H1 (cell line): ENCODE results near the gene STX12. TPM values are rescaled to one million over a fixed set of nuclear protein-coding genes. Genes with fewer than 3 reads are reported as not detected.

Experiments used
- ASH2L ChIP-seq: fragments of 200-600, 300-600 bp; sonication (generic); IDR thresholded peaks from one replicate; pipeline ENCODE4 v1.7.1; 2017; ENCODE audit warnings: low read length
- BCL11A ChIP-seq, 2 experiments: IDR thresholded peaks; one replicate each; pipeline ENCODE4 v1.6.1; 2011; ENCODE audit warnings: low read depth in 2 of 2, low read length in 2 of 2, mild to moderate bottlenecking in 2 of 2
- YY1 ChIP-seq: IDR thresholded peaks from 2 replicates; pipeline ENCODE4 v1.6.1; 2011; ENCODE audit warnings: low read depth, mild to moderate bottlenecking, low read length
- polyA plus RNA-seq, 7 experiments: library from polyadenylated mRNA; depleted of rRNA in 3 of 7; stranded (reverse) in 5 of 7; unstranded in 2 of 7; fragments of >200 nt in 5 of 7; fragments of 200-250 nt in 2 of 7; gene quantifications; 1 replicate in 5 of 7; 2 replicates in 1 of 7; 4 replicates in 1 of 7; pipeline versions ENCODE4 v1.2.1 to v1.2.3, GENCODE V29; 2011 to 2013; ENCODE audit warnings: missing spikeins in 2 of 7, mixed read lengths in 2 of 7
- total RNA-seq: library from RNA; stranded (reverse); fragmentation: NEBNext Ultra II Directional; extraction: Animal tissue kit (Norgen Biotek cat#: 25700); gene quantifications from 2 replicates; pipeline ENCODE4 v1.2.1, GENCODE V29; 2021

Gene STX12
- total and polyA plus RNA-seq, 2 of the 8 experiments (the other 6 are each of a cell fraction or from before 2014, with no cell fraction given), result 3.7 to 11.0 TPM

GRCh38 chr1:27861436-27861835 is 88.4 kb downstream of the STX12 start (continued):
- TF ChIP-seq BCL11A (IDR thresholded peaks at IDR 0.05; ENCODE audit: low read depth in 2 of 2, low read length in 2 of 2) (no peak), ASH2L (no peak), YY1 (no peak)
